ENCODE results near the gene PRPF39.

The PRPF39 gene

DNA sequence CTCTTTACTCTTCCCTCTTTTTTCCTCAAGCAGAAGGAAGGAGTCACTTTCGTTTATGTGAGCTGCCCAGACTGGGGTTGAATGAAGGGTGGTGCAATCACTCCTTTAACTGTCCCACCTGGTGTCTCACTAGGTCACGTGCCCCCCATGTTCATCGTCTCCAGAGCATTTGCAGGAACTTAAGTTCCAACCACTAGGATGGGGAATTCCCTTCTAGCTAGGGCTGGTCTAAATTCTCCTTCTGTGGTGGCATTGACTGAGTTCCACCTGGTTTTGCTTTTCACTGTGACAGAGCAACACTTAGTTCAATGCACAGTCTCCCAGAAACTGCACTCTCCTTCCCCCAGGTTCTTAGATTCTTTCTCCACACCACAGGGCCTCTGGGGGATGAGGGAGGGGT lies 61.3 kb downstream of the PRPF39 start:
- no peak for TF ChIP-seq CTCF (IDR thresholded peaks at IDR 0.05; ENCODE audit: low read depth, low read length)
- TF ChIP-seq, protein P1, sequence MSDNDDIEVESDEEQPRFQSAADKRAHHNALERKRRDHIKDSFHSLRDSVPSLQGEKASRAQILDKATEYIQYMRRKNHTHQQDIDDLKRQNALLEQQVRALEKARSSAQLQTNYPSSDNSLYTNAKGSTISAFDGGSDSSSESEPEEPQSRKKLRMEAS (IDR thresholded peaks at IDR 0.05; ENCODE audit: low read depth, low read length), result no peak
- TF ChIP-seq POLR2A (IDR thresholded peaks at IDR 0.05; ENCODE audit: extremely low read depth, insufficient read length), result no peak
- TF ChIP-seq MYC (IDR thresholded peaks at IDR 0.05; ENCODE audit: low read depth, low read length), result no peak
- DNase-seq (ENCODE audit: low read depth), result no peak
- H3K4me3 ChIP-seq (ENCODE audit: low read depth, low read length), result no peak overlapping the region

DNA sequence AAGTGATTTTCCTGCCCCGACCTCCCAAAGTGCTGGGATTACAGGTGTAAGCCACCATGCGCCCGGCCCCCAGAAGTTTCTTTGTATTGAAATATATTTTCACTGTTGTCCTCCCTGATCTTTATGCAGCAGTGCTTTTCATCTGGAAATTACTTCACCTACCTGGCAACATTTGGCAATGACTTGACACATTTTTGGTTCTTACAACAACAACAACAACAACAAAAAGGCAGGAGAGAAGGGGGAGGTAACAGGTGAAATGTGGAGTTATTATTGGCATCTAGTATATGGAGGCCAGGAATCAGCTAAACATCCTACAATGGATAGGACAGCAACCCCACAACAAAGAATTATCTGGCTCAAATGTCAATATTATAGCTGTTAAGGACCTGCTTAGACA lies 65.7 kb downstream of the PRPF39 start:
- TF ChIP-seq CTCF (IDR thresholded peaks at IDR 0.05; ENCODE audit: low read depth, low read length) (no peak), POLR2A (IDR thresholded peaks at IDR 0.05; ENCODE audit: extremely low read depth, insufficient read length) (no peak), MYC (IDR thresholded peaks at IDR 0.05; ENCODE audit: low read depth, low read length) (no peak)
- TF ChIP-seq, protein P1 (IDR thresholded peaks at IDR 0.05; ENCODE audit: low read depth, low read length), result no peak
- no peak overlapping the region for H3K4me3 ChIP-seq (ENCODE audit: low read depth, low read length)
- no peak for DNase-seq (ENCODE audit: low read depth)

- TF ChIP-seq MYC (IDR thresholded peaks at IDR 0.05; ENCODE audit: low read depth, low read length) (no peak), CTCF (IDR thresholded peaks at IDR 0.05; ENCODE audit: low read depth, low read length) (no peak), POLR2A (IDR thresholded peaks at IDR 0.05; ENCODE audit: extremely low read depth, insufficient read length) (no peak)
- TF ChIP-seq, protein P1 (IDR thresholded peaks at IDR 0.05; ENCODE audit: low read depth, low read length), result no peak
- no peak overlapping the region for H3K4me3 ChIP-seq (ENCODE audit: low read depth, low read length)
- DNase-seq (ENCODE audit: low read depth), result no peak
These were observed 66.5 kb downstream of the PRPF39 start for GRCh38 chr14:45150386-45150890.

- TF ChIP-seq CTCF (IDR thresholded peaks at IDR 0.05; ENCODE audit: low read depth, low read length) (no peak), POLR2A (IDR thresholded peaks at IDR 0.05; ENCODE audit: extremely low read depth, insufficient read length) (no peak), MYC (IDR thresholded peaks at IDR 0.05; ENCODE audit: low read depth, low read length) (no peak)
- TF ChIP-seq, protein P1 (IDR thresholded peaks at IDR 0.05; ENCODE audit: low read depth, low read length), result no peak
- DNase-seq (ENCODE audit: low read depth), result no peak
- no peak overlapping the region for H3K4me3 ChIP-seq (ENCODE audit: low read depth, low read length)
These were observed 72.2 kb downstream of the PRPF39 start for GRCh38 chr14:45156067-45156466.

All from NB4 (cell line).